ENCODE data around the gene SLC25A13.
A peak's percentile ranks its signal among the peaks of the same experiment; 100 is the strongest.
"Not testable (repeated sequence)": the region's sequence is repeated elsewhere in the genome, so short reads cannot be mapped to it uniquely, and the experiment has no call there.

Gene SLC25A13

DNA sequence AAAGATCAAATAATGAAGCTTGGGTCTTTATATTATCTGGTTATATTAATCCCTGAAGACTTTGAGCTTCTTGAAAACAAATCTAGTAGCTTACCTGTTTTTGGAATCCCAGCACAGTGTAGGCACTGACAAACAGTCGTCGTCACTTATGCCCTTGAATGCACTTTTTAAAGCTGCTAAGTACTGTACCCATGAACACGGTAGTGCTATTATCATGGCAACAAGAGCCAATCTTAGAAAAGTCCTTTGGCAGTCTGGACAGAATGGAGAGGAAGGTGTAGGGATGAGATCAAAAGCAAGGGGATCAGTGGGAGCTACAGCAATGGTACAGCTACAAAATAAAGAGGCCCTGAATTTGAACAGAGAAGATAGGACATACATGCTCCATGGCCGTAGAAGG, 9.4 kb downstream of the SLC25A13 start:
- Mint-ChIP-seq H3K4me1 (peaks cover 44% of the 10 kb centered on the region), H3K27ac (no peak overlapping the region), H3K36me3 (peaks cover 1% of the 10 kb centered on the region), H3K4me3 (no peak overlapping the region), H3K9me3 (no peaks in the 10 kb centered on the region)
- DNase-seq (ENCODE audit: low spot score in 2 of 2), result no peak
- no peak for ATAC-seq

DNA sequence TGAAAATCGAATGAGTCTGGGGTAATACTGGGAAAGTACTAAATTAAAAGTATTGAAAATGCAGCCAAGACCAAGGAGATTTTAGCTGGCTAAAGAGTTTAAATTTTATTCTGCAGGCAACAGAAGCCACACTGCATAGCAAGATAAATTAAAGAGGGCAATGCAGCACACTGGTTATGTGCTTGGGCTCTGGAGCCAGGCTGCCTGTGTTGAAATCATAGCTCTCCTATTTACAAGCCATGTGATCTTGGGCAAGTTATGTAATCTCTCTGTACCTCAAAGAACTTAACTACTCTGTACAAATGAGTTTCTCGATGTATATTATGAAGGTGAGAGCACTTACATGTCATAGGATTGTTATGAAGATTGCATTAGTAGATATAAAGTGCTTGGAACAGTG, 9.9 kb downstream of the SLC25A13 start:
- peaks cover 44% of the 10 kb centered on the region for H3K4me1 Mint-ChIP-seq
- no peak overlapping the region for H3K4me3 Mint-ChIP-seq
- no peak overlapping the region for H3K27ac Mint-ChIP-seq
- peaks cover 5% of the 10 kb centered on the region for H3K36me3 Mint-ChIP-seq
- ATAC-seq, result no peak
- H3K9me3 Mint-ChIP-seq, result no peaks in the 10 kb centered on the region
- DNase-seq (ENCODE audit: low spot score in 2 of 2), result no peak

- Mint-ChIP-seq H3K27ac (no peak overlapping the region), H3K4me3 (no peak overlapping the region), H3K4me1 (peaks cover 51% of the 10 kb centered on the region), H3K9me3 (no peaks in the 10 kb centered on the region), H3K36me3 (peaks cover 5% of the 10 kb centered on the region)
- DNase-seq (ENCODE audit: low spot score in 2 of 2) (no peak), ATAC-seq (no peak)
Measured at GRCh38 chr7:96310110-96310509, 11.8 kb downstream of the SLC25A13 start.

- no peak for ATAC-seq
- Mint-ChIP-seq H3K9me3 (no peaks in the 10 kb centered on the region), H3K4me3 (no peak overlapping the region), H3K36me3 (peaks cover 5% of the 10 kb centered on the region), H3K27ac (no peak overlapping the region), H3K4me1 (peaks cover 50% of the 10 kb centered on the region)
- DNase-seq (ENCODE audit: low spot score in 2 of 2), result no peak
Measured at GRCh38 chr7:96308950-96309263, 13.0 kb downstream of the SLC25A13 start.

GRCh38 chr7:96308253-96308949, 13.5 kb downstream of the SLC25A13 start:
- H3K4me3 Mint-ChIP-seq, result no peak overlapping the region
- H3K4me1 Mint-ChIP-seq, result peaks cover 52% of the 10 kb centered on the region
- H3K27ac Mint-ChIP-seq, result peak overlapping the region; percentile 23
- ATAC-seq, result no peak
- no peak for DNase-seq (ENCODE audit: low spot score in 2 of 2)
- peaks cover 5% of the 10 kb centered on the region for H3K36me3 Mint-ChIP-seq
- no peaks in the 10 kb centered on the region for H3K9me3 Mint-ChIP-seq

DNA sequence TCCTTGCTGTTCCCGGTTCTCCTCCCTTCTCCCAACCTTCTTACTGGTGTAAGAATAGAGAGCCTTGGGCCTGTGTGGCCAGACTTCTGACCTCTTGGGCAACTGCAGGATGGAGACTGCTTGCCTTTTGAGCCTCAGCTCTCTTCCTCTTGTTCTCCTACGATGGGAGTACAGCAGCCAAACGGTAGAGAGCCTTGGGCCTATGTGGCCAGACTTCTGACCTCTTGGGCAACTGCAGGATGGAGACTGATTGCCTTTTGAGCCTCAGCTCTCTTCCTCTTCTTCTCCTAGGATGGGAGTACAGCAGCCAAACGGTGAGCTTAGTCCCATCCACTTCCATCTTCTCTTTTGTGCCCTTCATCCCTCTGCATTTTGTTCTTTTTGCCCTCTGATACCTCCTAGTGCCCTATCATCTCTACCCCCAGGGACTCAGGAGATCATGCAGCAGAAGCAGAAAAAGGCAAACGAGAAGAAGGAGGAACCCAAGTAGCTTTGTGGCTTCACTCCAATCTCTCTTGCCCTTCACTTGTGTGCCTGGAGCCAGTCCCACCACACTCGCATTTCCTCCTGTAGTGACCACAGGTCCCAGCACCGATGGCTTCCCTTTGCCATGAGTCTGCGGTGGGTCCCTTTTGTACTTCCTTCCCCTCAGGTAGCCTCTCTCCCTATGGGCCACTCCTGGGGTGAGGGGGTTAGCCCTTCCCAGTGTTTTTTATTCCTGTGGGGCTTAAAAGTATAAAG, 15.3 kb downstream of the SLC25A13 start:
- no peak for ATAC-seq
- Mint-ChIP-seq H3K9me3 (no peaks in the 10 kb centered on the region), H3K4me1 (peaks cover 65% of the 10 kb centered on the region), H3K36me3 (peaks cover 5% of the 10 kb centered on the region), H3K4me3 (no peak overlapping the region), H3K27ac (no peak overlapping the region)
- no peak for DNase-seq (ENCODE audit: low spot score in 2 of 2)

DNA sequence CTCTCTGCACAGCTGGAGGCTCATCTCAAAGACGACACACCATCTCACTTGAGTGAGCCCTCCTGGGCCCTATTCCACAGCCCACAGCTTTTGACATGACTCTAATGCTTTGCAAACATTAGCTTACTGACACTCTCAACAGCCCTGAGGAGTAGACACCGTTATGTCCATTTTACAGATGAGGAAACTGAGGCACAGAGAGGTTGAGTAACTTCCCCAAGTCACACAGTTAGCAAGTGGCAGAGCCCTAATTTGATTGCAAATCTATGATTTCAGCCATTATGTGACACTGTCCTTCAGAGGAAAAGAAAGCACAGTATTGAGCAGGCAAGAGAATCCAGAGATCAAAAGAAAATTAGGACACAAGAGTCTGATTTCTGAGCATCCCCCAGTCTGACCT, 16.0 kb downstream of the SLC25A13 start:
- Mint-ChIP-seq H3K9me3 (no peaks in the 10 kb centered on the region), H3K4me3 (no peak overlapping the region), H3K27ac (no peak overlapping the region), H3K4me1 (peaks cover 58% of the 10 kb centered on the region), H3K36me3 (peaks cover 5% of the 10 kb centered on the region)
- no peak for ATAC-seq
- no peak for DNase-seq (ENCODE audit: low spot score in 2 of 2)

- Mint-ChIP-seq H3K27ac (peak overlapping the region; percentile 84), H3K9me3 (no peaks in the 10 kb centered on the region), H3K4me3 (no peak overlapping the region), H3K4me1 (peaks cover 50% of the 10 kb centered on the region), H3K36me3 (peaks cover 5% of the 10 kb centered on the region)
- ATAC-seq (no peak), DNase-seq (ENCODE audit: low spot score in 2 of 2) (no peak)
Measured at GRCh38 chr7:96304573-96304972, 17.3 kb downstream of the SLC25A13 start.

DNA sequence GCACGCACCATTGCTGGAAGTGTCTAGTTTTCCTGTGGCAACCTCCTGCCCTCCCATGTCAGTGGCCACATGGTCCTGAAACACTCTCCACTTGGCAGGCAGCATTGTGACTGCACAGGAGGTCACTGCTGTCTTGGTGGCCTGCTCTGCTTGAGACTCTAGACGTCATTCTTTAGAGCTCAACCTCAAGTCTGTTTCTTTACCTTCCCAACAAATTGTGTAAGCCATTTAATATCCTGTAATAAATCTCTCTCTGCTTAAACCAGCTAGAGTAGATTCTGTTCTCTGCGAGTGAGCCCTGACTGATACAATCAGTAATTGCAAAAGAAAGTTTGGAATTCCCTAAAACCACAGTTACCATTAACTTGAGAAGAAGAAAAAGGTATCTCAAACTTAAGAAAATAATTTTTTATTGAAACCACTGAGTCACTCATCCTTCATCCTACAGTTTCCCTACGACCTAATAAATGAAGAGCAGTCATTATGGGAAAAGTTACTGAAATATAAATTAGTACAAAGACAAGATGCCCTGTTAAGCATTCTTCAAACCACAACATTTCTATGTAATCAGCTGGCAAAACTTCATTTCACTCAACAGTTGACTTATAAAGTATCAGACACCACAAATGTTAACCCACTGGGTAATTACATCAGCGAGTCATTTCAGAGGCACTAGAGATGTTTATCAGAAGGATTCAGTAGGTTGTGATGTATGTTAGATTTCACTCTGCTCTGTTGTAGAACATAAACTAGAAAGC, 18.0 kb downstream of the SLC25A13 start:
- ATAC-seq (peak; percentile 95), DNase-seq (ENCODE audit: low spot score in 2 of 2) (no peak)
- Mint-ChIP-seq H3K4me3 (no peak overlapping the region), H3K9me3 (no peaks in the 10 kb centered on the region), H3K4me1 (peaks cover 46% of the 10 kb centered on the region), H3K36me3 (peaks cover 5% of the 10 kb centered on the region), H3K27ac (peak overlapping the region; percentile 84)

DNA sequence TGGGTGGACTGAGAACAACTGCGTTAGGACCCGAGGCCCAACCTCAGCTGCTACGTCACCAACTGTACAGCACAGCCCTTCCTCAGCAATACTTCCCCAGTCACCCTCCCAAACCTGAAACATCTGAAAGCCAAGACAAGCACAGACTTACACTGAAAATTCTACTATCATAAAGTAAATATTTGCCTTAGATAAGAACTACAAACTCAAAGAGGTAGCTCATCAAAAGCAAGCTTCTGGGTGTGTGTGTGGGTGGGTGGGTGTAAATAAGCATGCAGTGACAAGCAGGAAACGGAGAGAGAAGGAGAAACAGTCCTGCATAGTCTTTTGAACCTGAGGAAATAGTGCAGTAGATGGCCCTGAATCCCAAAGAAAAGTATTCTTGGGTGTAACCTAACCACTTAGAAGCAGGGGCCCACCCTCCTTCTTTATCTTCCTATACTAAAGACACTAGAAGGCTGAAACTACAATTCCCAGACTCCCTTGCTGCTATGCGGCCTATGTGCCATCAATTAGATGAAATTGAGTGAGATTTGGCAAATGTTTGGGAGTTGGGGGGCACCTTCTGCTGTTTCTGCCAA, 18.7 kb downstream of the SLC25A13 start:
- ATAC-seq (no peak), DNase-seq (ENCODE audit: low spot score in 2 of 2) (no peak)
- Mint-ChIP-seq H3K4me3 (no peak overlapping the region), H3K27ac (peak overlapping the region; percentile 84), H3K4me1 (peaks cover 39% of the 10 kb centered on the region), H3K9me3 (no peaks in the 10 kb centered on the region), H3K36me3 (peaks cover 5% of the 10 kb centered on the region)

DNA sequence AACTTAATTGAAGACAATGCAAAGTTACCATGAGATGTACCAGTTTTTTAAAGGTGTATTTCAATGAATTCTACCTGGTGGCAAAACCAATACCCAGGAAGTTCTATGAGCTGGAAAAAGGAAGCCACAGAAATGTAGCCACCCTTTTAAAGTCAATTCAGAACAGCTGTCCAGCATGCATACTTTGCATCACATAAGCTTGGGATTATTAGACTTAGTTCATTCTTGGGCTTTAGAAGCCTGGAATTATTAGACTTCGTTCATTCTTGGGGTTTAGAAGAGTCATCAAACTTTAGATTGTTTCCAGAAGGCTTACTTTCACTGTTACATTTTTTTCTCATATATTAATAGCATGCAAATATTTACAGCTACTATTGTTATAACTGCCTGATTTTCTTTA, 20.9 kb downstream of the SLC25A13 start:
- ATAC-seq (no peak), DNase-seq (ENCODE audit: low spot score in 2 of 2) (no peak)
- Mint-ChIP-seq H3K36me3 (no peaks in the 10 kb centered on the region), H3K9me3 (no peaks in the 10 kb centered on the region), H3K4me3 (no peak overlapping the region), H3K4me1 (peaks cover 31% of the 10 kb centered on the region), H3K27ac (no peak overlapping the region)

GRCh38 chr7:96300502-96300901, 21.4 kb downstream of the SLC25A13 start:
- peaks cover 31% of the 10 kb centered on the region for H3K4me1 Mint-ChIP-seq
- H3K27ac Mint-ChIP-seq, result no peak overlapping the region
- no peaks in the 10 kb centered on the region for H3K9me3 Mint-ChIP-seq
- ATAC-seq (no peak), DNase-seq (ENCODE audit: low spot score in 2 of 2) (no peak)
- H3K36me3 Mint-ChIP-seq, result no peaks in the 10 kb centered on the region
- H3K4me3 Mint-ChIP-seq, result no peak overlapping the region

DNA sequence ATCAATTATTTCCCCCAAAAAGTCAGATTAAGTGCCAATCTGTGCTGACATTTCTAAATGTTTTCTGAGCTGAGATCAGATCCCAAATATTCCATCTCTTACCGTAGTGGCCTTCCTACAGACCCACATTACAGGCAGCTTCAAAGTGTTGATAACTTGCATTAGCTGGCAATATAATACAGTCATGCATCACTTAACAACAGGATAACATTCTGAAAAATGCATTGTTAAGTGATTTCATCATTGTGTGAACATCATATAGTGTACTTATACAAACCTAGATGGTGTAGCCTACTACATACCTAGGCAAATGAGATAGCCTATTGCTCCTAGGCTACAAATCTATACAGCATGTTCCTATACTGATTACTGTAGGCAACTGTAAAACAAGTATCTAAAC, 22.4 kb downstream of the SLC25A13 start:
- Mint-ChIP-seq H3K4me1 (peaks cover 27% of the 10 kb centered on the region), H3K4me3 (no peak overlapping the region), H3K27ac (no peak overlapping the region), H3K9me3 (no peaks in the 10 kb centered on the region), H3K36me3 (peaks cover 5% of the 10 kb centered on the region)
- no peak for ATAC-seq
- no peak for DNase-seq (ENCODE audit: low spot score in 2 of 2)

GRCh38 chr7:96297876-96298275, 24.0 kb downstream of the SLC25A13 start:
- H3K4me1 Mint-ChIP-seq, result peaks cover 11% of the 10 kb centered on the region
- ATAC-seq (no peak), DNase-seq (ENCODE audit: low spot score in 2 of 2) (no peak)
- no peak overlapping the region for H3K27ac Mint-ChIP-seq
- no peaks in the 10 kb centered on the region for H3K9me3 Mint-ChIP-seq
- peaks cover 5% of the 10 kb centered on the region for H3K36me3 Mint-ChIP-seq
- no peak overlapping the region for H3K4me3 Mint-ChIP-seq

DNA sequence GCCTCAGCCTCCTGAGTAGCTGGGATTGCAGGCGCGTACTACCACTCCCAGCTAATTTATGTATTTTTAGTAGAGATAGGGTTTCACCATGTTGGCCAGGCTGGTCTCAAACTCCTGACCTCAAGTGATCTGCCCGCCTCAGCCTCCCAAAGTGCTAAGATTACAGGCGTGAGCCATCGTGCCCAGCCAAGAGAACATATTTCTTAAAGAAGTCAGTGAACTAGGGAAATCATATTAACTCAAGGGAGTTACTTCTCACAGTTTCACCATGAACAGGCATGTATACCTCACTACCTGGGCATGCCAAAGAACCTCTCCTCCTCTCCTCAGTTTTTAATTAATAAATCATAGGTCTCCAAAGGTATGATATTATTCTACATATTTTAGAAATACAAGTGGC, 24.5 kb downstream of the SLC25A13 start:
- not testable (repeated sequence) for ATAC-seq; DNase-seq (ENCODE audit: low spot score in 2 of 2); H3K4me3 Mint-ChIP-seq; H3K9me3 Mint-ChIP-seq; H3K4me1 Mint-ChIP-seq; H3K36me3 Mint-ChIP-seq; H3K27ac Mint-ChIP-seq
